ENCODE measurements around the gene SASH1.

The SASH1 gene

DNA sequence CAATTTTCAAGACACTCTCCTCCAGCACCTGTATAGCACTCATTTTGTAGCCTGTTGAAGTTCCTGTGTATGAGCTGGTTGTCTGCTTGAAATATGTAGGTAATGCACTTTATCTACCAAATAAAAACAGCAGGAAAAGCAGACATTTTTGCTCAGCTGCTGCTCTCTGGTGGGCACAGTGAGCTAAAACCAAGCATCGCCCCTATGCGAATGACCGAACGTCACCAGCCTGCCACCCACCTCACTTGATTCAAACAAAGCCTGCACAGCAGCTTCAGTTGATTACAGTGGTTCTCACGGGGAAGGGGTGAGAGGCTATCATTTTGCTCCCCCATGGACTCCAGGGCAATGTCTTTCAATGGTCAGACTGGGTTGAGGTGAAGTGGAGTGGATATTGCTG lies 185.7 kb downstream of the SASH1 start:
- no peak for DNase-seq

DNA sequence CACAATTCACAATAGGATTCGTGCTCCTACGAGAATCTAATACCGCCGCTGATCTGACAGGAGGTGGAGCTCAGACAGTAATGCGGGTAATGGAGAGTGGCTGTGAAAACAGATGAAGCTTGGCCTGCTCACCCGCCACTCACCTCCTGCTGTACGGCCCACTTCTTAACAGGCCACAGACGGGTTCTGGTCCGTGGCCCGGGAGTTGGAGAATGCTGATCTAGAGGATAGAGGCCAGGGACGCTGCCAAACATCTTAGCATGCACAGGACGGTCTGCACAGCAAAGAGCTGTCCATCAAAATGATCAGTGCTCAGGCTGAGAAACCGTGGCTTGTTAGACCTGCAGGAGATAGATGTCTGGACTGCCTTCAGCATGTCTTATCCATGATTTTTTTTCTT lies 186.4 kb downstream of the SASH1 start:
- no peak for DNase-seq

DNA sequence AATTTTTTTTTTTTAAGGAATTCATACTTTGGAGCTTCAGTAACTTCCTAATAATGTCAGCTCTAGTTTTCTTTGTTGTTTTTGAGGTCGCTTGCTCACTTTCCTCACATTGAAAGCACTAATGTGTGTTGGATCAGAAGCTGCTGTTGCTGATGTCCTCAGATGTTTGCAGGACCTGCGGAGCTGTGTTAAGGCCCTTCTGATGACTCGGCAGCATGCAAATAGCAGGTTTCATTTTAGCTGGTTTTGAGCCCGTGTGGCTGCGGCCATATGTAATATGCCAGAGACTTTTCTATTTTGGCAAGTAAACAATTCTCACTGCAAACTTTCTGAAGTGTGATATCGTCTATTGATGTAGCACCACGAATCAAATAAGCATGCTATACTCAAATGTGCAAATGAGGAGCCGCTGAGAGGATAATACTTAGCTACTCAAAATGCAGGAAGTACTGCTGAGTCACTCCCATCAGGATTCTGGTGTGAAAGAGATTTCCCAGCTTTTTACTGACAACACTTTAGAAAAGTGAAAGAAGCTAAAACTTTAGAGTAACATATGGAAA lies 187.8 kb downstream of the SASH1 start:
- no peak for DNase-seq

DNA sequence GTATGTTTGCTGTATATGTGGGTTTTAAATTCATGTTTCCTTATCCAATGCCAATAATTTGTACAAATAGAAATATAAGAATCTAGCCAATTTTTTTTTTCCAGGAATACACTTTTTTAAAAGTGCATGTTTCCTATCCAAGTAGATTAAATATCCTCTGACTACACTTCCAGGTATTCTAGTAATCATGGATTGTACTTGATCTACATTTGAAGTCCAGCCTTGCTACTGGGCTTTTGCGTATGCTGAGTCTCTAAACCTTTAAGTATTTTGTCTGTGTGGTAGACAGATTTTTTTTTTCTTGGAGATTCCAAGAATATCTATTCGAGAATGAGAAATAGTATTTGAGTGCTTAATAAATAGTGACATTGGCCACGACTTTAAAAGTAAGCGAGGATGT lies 188.3 kb downstream of the SASH1 start:
- no peak for DNase-seq

DNA sequence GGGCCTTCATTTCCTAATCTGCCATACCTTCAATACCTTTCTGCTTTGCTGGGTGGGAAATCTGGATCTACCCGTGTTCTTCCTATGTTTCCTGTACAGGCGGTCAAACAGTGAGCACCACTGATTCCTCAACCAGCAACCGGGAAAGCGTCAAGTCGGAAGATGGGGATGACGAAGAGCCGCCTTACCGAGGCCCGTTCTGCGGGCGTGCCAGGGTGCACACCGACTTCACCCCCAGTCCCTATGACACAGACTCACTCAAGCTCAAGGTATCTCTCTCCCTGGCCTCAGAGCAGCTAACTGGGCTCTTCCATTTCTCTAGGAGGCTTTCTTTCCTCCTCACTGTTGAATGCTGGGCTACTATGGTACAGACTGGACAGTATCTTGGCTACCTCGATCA lies 190.1 kb downstream of the SASH1 start:
- DNase-seq, result no peak

DNA sequence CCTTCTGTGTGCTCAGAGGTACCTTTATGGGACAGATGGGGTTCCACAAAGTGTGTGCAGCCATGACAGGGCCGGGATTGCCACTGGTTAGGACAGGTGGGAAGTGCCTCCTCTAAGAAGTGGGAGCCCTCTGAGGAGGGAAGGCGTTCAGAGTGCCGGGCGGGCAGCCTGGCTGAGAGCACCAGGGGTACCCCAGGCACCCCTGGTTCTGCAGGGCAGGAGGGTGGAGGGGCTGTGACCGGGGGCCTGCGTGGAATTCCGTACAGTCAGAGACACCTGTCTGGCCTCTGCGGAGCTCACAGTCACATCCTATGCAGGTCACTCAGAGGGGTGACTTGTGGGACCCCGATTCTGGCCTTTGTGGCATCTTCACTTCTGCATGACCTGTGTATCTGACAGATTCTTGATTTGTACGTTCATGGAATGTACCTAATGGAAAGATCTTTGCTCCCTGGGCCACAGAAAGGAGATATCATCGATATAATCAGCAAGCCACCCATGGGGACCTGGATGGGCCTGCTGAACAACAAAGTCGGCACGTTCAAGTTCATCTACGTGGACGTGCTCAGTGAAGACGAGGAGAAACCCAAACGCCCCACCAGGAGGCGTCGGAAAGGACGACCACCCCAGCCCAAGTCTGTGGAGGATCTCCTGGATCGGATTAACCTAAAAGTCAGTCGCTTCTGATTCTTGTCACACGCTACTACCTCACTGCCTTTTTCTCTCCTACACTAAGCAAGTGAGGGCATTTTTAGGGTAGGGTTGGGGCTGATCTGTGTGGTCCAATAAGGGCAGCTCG lies 190.9 kb downstream of the SASH1 start:
- DNase-seq, result no peak

- DNase-seq, result no peak
Observed at GRCh38 chr6:148534871-148535270, 192.2 kb downstream of the SASH1 start.

- no peak for DNase-seq
Observed at GRCh38 chr6:148535381-148535780, 192.7 kb downstream of the SASH1 start.

GRCh38 chr6:148535976-148536375 lies 193.3 kb downstream of the SASH1 start:
- no peak for DNase-seq

GRCh38 chr6:148538261-148539190 lies 195.9 kb downstream of the SASH1 start:
- DNase-seq, result no peak

DNA sequence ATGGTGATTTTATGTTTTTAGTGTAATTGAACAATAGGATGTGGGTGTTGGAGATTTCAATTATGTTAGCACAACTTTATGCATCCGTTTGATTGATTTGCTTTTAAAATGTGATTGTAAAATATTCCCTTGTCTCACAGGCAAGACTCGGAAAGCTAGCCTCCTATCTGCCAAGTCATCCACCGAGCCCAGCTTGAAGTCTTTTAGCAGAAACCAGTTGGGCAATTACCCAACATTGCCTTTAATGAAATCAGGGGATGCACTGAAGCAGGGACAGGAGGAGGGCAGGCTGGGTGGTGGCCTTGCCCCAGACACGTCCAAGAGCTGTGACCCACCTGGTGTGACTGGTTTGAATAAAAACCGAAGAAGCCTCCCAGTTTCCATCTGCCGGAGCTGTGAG lies 200.9 kb downstream of the SASH1 start:
- no peak for DNase-seq

DNA sequence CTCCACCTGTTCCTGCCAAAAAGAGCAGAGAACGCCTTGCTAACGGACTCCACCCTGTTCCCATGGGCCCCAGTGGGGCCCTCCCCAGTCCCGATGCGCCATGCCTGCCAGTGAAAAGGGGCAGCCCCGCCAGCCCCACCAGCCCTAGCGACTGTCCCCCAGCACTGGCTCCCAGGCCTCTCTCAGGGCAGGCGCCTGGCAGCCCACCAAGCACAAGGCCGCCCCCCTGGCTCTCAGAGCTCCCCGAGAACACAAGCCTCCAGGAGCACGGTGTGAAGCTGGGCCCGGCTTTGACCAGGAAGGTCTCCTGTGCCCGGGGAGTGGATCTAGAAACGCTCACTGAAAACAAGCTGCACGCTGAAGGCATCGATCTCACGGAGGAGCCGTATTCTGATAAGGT lies 201.8 kb downstream of the SASH1 start:
- no peak for DNase-seq

- DNase-seq, result no peak
Observed at GRCh38 chr6:148545901-148546300, 203.3 kb downstream of the SASH1 start.

- no peak for DNase-seq
Observed at GRCh38 chr6:148547110-148547509, 204.5 kb downstream of the SASH1 start.

DNA sequence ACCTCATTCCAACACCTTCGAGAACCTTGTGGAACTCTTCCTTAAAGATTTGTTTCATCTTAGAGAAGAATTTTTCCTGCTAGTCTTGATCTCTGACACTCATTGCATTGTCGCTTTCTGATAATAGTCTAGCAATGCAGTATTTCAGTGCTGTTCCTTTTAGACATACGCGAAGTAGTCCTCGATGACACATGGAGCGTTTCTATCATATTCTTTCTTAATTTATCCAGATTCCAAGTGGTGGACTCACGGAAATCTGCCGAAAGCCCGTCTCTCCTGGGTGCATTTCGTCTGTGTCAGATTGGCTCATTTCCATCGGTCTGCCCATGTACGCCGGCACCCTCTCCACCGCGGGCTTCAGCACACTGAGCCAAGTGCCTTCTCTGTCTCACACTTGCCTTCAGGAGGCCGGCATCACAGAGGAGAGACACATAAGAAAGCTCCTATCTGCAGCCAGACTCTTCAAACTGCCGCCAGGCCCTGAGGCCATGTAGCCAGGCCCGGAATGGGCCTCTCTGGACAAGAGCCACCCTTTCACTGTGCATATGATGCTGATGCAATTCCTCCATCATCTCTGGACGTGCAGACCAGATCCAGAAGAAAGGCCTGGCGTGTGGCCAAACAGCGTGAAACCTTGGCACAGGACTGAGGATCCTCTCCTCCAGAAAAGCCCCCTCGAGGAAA lies 205.6 kb downstream of the SASH1 start:
- DNase-seq, result no peak

GRCh38 chr6:148548749-148549140 lies 206.1 kb downstream of the SASH1 start:
- no peak for DNase-seq

DNA sequence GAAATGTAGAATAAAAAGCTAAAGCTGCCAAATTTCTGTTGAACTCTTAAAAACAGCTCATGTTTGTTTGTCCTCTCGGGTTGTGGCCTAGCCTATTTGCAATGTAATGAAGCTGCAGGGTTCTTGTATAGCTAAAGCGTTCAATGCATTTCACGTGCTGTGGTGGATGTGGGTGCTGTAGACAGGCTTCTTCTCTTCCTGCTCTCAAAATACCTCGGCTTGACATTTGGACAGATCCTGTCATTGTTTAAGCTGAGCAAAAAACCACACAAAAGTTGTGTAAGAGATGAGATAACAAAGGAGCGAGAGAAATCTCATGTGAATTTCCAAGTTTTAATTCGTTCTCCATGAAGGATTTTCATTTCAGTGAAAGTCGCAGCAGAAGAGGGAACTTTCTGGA lies 207.9 kb downstream of the SASH1 start:
- DNase-seq, result no peak

- DNase-seq, result no peak
Observed at GRCh38 chr6:148551226-148551625, 208.6 kb downstream of the SASH1 start.

GRCh38 chr6:148556410-148556809 lies 213.8 kb downstream of the SASH1 start:
- no peak for DNase-seq

DNA sequence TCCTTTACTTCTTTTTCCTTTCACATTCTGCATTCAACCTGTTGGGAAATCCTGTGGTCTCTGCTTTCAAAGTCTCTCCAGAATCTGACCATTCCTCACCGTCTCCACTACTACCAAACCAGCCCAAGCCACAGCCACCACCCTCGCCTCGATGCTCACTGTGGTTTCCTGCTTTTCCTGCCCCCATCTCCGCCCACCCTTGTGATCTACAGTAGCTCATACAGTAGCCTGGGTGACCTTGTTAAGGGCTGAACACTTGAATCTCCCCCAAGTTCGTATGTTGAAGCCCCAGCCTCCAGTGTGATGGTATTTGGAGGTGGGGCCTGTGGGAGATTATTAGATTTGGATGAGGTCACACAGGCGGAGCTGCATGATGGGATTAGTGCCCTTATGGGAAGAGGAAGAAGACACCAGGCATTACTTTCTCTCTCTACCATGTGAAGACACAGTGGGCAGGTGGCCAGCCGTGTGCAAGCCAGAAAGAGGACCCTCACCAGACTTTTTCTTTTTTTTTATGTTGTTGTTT lies 215.2 kb downstream of the SASH1 start:
- DNase-seq, result no peak

- DNase-seq, result peak; percentile 49 to 56
Observed at GRCh38 chr6:148559848-148560433, 217.3 kb downstream of the SASH1 start.

GRCh38 chr6:148561629-148562028 lies 219.0 kb downstream of the SASH1 start:
- DNase-seq, result no peak

GRCh38 chr6:148563066-148563465 lies 220.4 kb downstream of the SASH1 start:
- no peak for DNase-seq
